Transverse colon (tissue), 4 donors: Measurements from ENCODE around the gene UTF1. TPM values are rescaled to one million over a fixed set of nuclear protein-coding genes. Genes with fewer than 3 reads are reported as not detected.

Experiments used
- DNase-seq: peaks from one replicate; pipeline ENCODE4 v3.0.0-alpha.2; 2019
- H3K27ac ChIP-seq, 4 donors: fragments of 200-600 bp; sonication (generic); 2 replicates each; pipeline ENCODE4 v1.5.1; 2016 to 2018; ENCODE audit warnings: inconsistent platforms in 4 of 4
- H3K27me3 ChIP-seq: fragments of 200-600 bp; sonication (generic); 2 replicates; pipeline ENCODE4 v1.5.1; 2017; ENCODE audit warnings: inconsistent platforms
- H3K36me3 ChIP-seq, 4 donors: fragments of 200-600 bp; sonication (generic); 2 replicates each; pipeline ENCODE4 v1.5.1; 2017 to 2019; ENCODE audit warnings: inconsistent platforms in 4 of 4
- H3K4me1 ChIP-seq, 4 donors: fragments of 200-600 bp; sonication (generic); 2 replicates each; pipeline ENCODE4 v1.5.1; 2017 to 2020; ENCODE audit warnings: inconsistent platforms in 4 of 4
- H3K4me3 ChIP-seq, 4 donors: fragments of 200-600 bp; sonication (generic); 1 replicate in 1 of 4; 2 replicates in 3 of 4; pipeline versions ENCODE4 v1.5.1 to v1.6.1; 2017 to 2019; ENCODE audit warnings: inconsistent platforms in 4 of 4
- H3K9me3 ChIP-seq, 2 donors: fragments of 200-600 bp; sonication (generic); 2 replicates each; pipeline ENCODE4 v1.5.1; 2017 to 2019; ENCODE audit warnings: inconsistent platforms in 2 of 2
- CTCF ChIP-seq, 5 experiments: fragments of 200-600 bp in 3 of 5; fragments of 450-650 bp in 2 of 5; sonication (generic) in 3 of 5; IDR thresholded peaks; 1 replicate in 2 of 5; 2 replicates in 3 of 5; pipeline ENCODE4 v1.5.1; 2016 to 2017; ENCODE audit warnings: antibody characterized with exemption in 5 of 5, inconsistent platforms in 3 of 5, mild to moderate bottlenecking in 2 of 5, moderate library complexity in 1 of 5
- EP300 ChIP-seq: sonication (generic); formaldehyde crosslinking; IDR thresholded peaks from one replicate; pipeline ENCODE4 v1.6.1; 2017; ENCODE audit warnings: antibody characterized with exemption, low read depth
- POLR2A ChIP-seq: fragments of 450-650 bp; IDR thresholded peaks from one replicate; pipeline ENCODE4 v1.6.1; 2016; ENCODE audit warnings: antibody characterized with exemption, mild to moderate bottlenecking, moderate library complexity
- POLR2AphosphoS5 ChIP-seq, 3 donors: sonication (generic); formaldehyde crosslinking; IDR thresholded peaks; one replicate each; pipeline ENCODE4 v1.6.1; 2016; ENCODE audit warnings: antibody characterized with exemption in 3 of 3
- WGBS, 2 donors: methylation state at CpG; one replicate each; pipeline ENCODE4 v1.1.5; 2018; ENCODE audit warnings: low coverage in 1 of 2; 5-methylcytosine and 5-hydroxymethylcytosine counted together
- in situ Hi-C, 4 donors: fragments of 200-750 bp; cut with MboI; loops; one replicate each; pipeline versions ENCODE4 v1.15.0 to v1.15.1; 2017; ENCODE audit warnings: low sequenced_read_pairs in 3 of 4, low pct_ligation_motif_present in 1 of 4, low pct_unique_long_range_greater_than_20kb in 1 of 4
- intact Hi-C: fragments of 100-400 bp; cut with DNase I; formaldehyde crosslinking; loops from one replicate; pipeline ENCODE4 v1.15.1; 2023; ENCODE audit warnings: low total_unique reads
- total RNA-seq, 4 donors: library from RNA; depleted of rRNA; stranded (reverse); fragments of >200 nt; gene quantifications; one replicate each; pipeline ENCODE4 v1.1.0, GENCODE V29; 2016

UTF1 gene
- total RNA-seq, 4 donors from 2014 or later = not detected

GRCh38 chr10:133183646-133184378, 46.2 kb upstream of the UTF1 start:
- H3K27me3 ChIP-seq = no peaks in the 10 kb centered on the region
- no peak for TF ChIP-seq CTCF (IDR thresholded peaks at IDR 0.05)
- TF ChIP-seq EP300 = no peak
- TF ChIP-seq POLR2A = no peak
- TF ChIP-seq POLR2AphosphoS5 (IDR thresholded peaks at IDR 0.05) = no peak
- H3K27ac ChIP-seq = no peak overlapping the region
- H3K36me3 ChIP-seq = no peaks in the 10 kb centered on the region
- no peaks in the 10 kb centered on the region for H3K4me1 ChIP-seq
- intact Hi-C loops (no loop called here), in situ Hi-C loops (no loop called here)
- no peaks in the 10 kb centered on the region for H3K9me3 ChIP-seq
- no peak overlapping the region for H3K4me3 ChIP-seq
- WGBS, 2 donors = 75% methylated on average over 18 of the region's 21 CpGs; no CpG with 5 or more reads in 1 of the 2 donors
- DNase-seq = no peak

- Histone ChIP-seq H3K4me3 (no peak overlapping the region), H3K9me3 (no peaks in the 10 kb centered on the region), H3K36me3 (no peaks in the 10 kb centered on the region), H3K4me1 (no peaks in the 10 kb centered on the region), H3K27me3 (no peaks in the 10 kb centered on the region), H3K27ac (no peak overlapping the region)
- 78 to 86% methylated on average over 4 to 23 of the region's 23 CpGs for WGBS, 2 donors
- DNase-seq = no peak
- TF ChIP-seq POLR2A (no peak), POLR2AphosphoS5 (IDR thresholded peaks at IDR 0.05) (no peak), CTCF (IDR thresholded peaks at IDR 0.05) (no peak), EP300 (no peak)
- intact Hi-C loops (no loop called here), in situ Hi-C loops (no loop called here)
These were observed 45.3 kb upstream of the UTF1 start for GRCh38 chr10:133184591-133185244.

- DNase-seq = no peak
- WGBS, 2 donors = 68% methylated on average over 11 of the region's 11 CpGs; no CpG with 5 or more reads in 1 of the 2 donors
These were observed 44.6 kb upstream of the UTF1 start for GRCh38 chr10:133185421-133185820.

More at GRCh38 chr10:133185421-133185820, 44.6 kb upstream of the UTF1 start:
- Histone ChIP-seq H3K36me3 (no peaks in the 10 kb centered on the region), H3K9me3 (no peaks in the 10 kb centered on the region), H3K4me3 (no peak overlapping the region), H3K27me3 (no peaks in the 10 kb centered on the region), H3K27ac (no peak overlapping the region), H3K4me1 (no peaks in the 10 kb centered on the region)
- no peak for TF ChIP-seq EP300
- no peak for TF ChIP-seq POLR2A
- TF ChIP-seq POLR2AphosphoS5 (IDR thresholded peaks at IDR 0.05) = no peak
- TF ChIP-seq CTCF (IDR thresholded peaks at IDR 0.05) = no peak
- in situ Hi-C loops (no loop called here), intact Hi-C loops (no loop called here)
